ENCODE results near the gene CIB2. TPM values are rescaled to one million over a fixed set of nuclear protein-coding genes. Genes with fewer than 3 reads are reported as not detected.

The CIB2 gene
- total and polyA plus RNA-seq, 2 experiments from 2014 or later = 59.5 to 64.4 TPM

- no peaks in the 10 kb centered on the region for H3K9me3 Mint-ChIP-seq
- Histone ChIP-seq H3K79me2 (replicated peaks; ENCODE audit: insufficient read depth) (no peaks in the 10 kb centered on the region), H3K9me2 (ENCODE audit: insufficient read depth) (no peaks in the 10 kb centered on the region), H3K27me3 (ENCODE audit: insufficient read depth) (no peaks in the 10 kb centered on the region), H3K4me2 (no peak overlapping the region), H3K27ac (ENCODE audit: low read depth) (no peak overlapping the region), H3K4me3 (no peak overlapping the region), H4K20me1 (replicated peaks; ENCODE audit: insufficient read depth) (no peaks in the 10 kb centered on the region), H3K36me3 (ENCODE audit: insufficient read depth) (no peaks in the 10 kb centered on the region), H2AFZ (no peak overlapping the region), H3F3A (replicated peaks; ENCODE audit: low read depth) (no peaks in the 10 kb centered on the region), H3K4me1 (ENCODE audit: insufficient read depth) (peaks cover 5% of the 10 kb centered on the region; the same call in 1 of the 2 replicates)
- peaks cover 1% of the 10 kb centered on the region; the same call in 1 of the 3 replicates for H3K4me1 Mint-ChIP-seq
- H3K36me3 Mint-ChIP-seq (ENCODE audit: low read depth) = no peaks in the 10 kb centered on the region
- TF ChIP-seq POLR2AphosphoS5 (IDR thresholded peaks at IDR 0.05; ENCODE audit: low read depth) = no peak
- TF ChIP-seq JUNB (IDR thresholded peaks at IDR 0.05; ENCODE audit: unreplicated experiment) = no peak
- TF ChIP-seq, protein P1, sequence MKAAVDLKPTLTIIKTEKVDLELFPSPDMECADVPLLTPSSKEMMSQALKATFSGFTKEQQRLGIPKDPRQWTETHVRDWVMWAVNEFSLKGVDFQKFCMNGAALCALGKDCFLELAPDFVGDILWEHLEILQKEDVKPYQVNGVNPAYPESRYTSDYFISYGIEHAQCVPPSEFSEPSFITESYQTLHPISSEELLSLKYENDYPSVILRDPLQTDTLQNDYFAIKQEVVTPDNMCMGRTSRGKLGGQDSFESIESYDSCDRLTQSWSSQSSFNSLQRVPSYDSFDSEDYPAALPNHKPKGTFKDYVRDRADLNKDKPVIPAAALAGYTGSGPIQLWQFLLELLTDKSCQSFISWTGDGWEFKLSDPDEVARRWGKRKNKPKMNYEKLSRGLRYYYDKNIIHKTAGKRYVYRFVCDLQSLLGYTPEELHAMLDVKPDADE (IDR thresholded peaks at IDR 0.05) = no peak
- TF ChIP-seq ZNF114 (CRISPR knock-in tag; IDR thresholded peaks at IDR 0.05) = no peak
- TF ChIP-seq ZNF331 (CRISPR knock-in tag; IDR thresholded peaks at IDR 0.05; ENCODE audit: low read depth) = no peak
- no peak overlapping the region for H3K4me3 Mint-ChIP-seq
- H3K27me3 Mint-ChIP-seq (ENCODE audit: insufficient read depth, low read depth, poor library complexity) = no peaks in the 10 kb centered on the region
- peak; percentile 31; the same call in 1 of the 3 replicates for ATAC-seq
- no peak for DNase-seq (ENCODE audit: low spot score)
- no peak overlapping the region for H3K27ac Mint-ChIP-seq
Measured at GRCh38 chr15:78142332-78142731, 11.1 kb upstream of the CIB2 start.

DNA sequence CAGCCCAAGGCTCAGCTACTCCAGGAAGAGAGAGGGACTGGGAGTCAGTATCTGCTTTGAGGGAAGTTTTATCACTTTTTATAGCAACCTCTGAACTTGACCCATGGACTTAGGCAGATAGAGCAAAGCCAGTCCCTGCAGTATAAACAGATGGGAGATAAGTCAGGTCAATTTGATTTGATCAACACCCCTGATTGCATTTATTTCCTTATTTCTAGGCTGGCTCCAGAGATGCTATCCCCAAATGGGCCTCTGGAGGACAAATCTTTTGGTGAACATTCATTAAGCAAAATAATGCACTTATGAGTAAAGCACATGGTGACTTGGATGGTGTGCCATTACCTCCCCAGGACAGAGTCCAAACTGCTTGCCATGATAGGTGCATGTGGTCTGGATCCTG lies 9.0 kb upstream of the CIB2 start:
- DNase-seq (ENCODE audit: low spot score) = no peak
- H3K36me3 Mint-ChIP-seq (ENCODE audit: low read depth) = no peaks in the 10 kb centered on the region
- Histone ChIP-seq H3K9me2 (ENCODE audit: insufficient read depth) (no peaks in the 10 kb centered on the region), H3K79me2 (replicated peaks; ENCODE audit: insufficient read depth) (no peaks in the 10 kb centered on the region), H3F3A (replicated peaks; ENCODE audit: low read depth) (no peaks in the 10 kb centered on the region), H2AFZ (no peak overlapping the region), H3K27ac (ENCODE audit: low read depth) (no peak overlapping the region), H3K4me2 (no peak overlapping the region), H3K4me1 (ENCODE audit: insufficient read depth) (peaks cover 5% of the 10 kb centered on the region; the same call in 1 of the 2 replicates), H3K36me3 (ENCODE audit: insufficient read depth) (no peaks in the 10 kb centered on the region), H3K27me3 (ENCODE audit: insufficient read depth) (no peaks in the 10 kb centered on the region), H3K4me3 (no peak overlapping the region), H4K20me1 (replicated peaks; ENCODE audit: insufficient read depth) (no peaks in the 10 kb centered on the region)
- no peak overlapping the region for H3K27ac Mint-ChIP-seq
- H3K27me3 Mint-ChIP-seq (ENCODE audit: insufficient read depth, low read depth, poor library complexity) = no peaks in the 10 kb centered on the region
- no peaks in the 10 kb centered on the region for H3K9me3 Mint-ChIP-seq
- ATAC-seq = no peak
- H3K4me3 Mint-ChIP-seq = no peak overlapping the region
- H3K4me1 Mint-ChIP-seq = no peaks in the 10 kb centered on the region
- TF ChIP-seq CREB1 (CRISPR knock-in tag; IDR thresholded peaks at IDR 0.05; ENCODE audit: low read depth) = no peak
- no peak for TF ChIP-seq EZH2phosphoT487 (IDR thresholded peaks at IDR 0.05; ENCODE audit: unreplicated experiment)
- no peak for TF ChIP-seq STAT1 (IDR thresholded peaks at IDR 0.05; ENCODE audit: unreplicated experiment)
- no peak for TF ChIP-seq ZNF331 (CRISPR knock-in tag; IDR thresholded peaks at IDR 0.05; ENCODE audit: low read depth)
- no peak for TF ChIP-seq POLR2AphosphoS5 (IDR thresholded peaks at IDR 0.05; ENCODE audit: low read depth)
- TF ChIP-seq EZH2 (IDR thresholded peaks at IDR 0.05; ENCODE audit: low read depth, unreplicated experiment) = no peak
- TF ChIP-seq, protein P2, sequence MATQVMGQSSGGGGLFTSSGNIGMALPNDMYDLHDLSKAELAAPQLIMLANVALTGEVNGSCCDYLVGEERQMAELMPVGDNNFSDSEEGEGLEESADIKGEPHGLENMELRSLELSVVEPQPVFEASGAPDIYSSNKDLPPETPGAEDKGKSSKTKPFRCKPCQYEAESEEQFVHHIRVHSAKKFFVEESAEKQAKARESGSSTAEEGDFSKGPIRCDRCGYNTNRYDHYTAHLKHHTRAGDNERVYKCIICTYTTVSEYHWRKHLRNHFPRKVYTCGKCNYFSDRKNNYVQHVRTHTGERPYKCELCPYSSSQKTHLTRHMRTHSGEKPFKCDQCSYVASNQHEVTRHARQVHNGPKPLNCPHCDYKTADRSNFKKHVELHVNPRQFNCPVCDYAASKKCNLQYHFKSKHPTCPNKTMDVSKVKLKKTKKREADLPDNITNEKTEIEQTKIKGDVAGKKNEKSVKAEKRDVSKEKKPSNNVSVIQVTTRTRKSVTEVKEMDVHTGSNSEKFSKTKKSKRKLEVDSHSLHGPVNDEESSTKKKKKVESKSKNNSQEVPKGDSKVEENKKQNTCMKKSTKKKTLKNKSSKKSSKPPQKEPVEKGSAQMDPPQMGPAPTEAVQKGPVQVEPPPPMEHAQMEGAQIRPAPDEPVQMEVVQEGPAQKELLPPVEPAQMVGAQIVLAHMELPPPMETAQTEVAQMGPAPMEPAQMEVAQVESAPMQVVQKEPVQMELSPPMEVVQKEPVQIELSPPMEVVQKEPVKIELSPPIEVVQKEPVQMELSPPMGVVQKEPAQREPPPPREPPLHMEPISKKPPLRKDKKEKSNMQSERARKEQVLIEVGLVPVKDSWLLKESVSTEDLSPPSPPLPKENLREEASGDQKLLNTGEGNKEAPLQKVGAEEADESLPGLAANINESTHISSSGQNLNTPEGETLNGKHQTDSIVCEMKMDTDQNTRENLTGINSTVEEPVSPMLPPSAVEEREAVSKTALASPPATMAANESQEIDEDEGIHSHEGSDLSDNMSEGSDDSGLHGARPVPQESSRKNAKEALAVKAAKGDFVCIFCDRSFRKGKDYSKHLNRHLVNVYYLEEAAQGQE (IDR thresholded peaks at IDR 0.05; ENCODE audit: unreplicated experiment) = no peak
- TF ChIP-seq, protein P3, sequence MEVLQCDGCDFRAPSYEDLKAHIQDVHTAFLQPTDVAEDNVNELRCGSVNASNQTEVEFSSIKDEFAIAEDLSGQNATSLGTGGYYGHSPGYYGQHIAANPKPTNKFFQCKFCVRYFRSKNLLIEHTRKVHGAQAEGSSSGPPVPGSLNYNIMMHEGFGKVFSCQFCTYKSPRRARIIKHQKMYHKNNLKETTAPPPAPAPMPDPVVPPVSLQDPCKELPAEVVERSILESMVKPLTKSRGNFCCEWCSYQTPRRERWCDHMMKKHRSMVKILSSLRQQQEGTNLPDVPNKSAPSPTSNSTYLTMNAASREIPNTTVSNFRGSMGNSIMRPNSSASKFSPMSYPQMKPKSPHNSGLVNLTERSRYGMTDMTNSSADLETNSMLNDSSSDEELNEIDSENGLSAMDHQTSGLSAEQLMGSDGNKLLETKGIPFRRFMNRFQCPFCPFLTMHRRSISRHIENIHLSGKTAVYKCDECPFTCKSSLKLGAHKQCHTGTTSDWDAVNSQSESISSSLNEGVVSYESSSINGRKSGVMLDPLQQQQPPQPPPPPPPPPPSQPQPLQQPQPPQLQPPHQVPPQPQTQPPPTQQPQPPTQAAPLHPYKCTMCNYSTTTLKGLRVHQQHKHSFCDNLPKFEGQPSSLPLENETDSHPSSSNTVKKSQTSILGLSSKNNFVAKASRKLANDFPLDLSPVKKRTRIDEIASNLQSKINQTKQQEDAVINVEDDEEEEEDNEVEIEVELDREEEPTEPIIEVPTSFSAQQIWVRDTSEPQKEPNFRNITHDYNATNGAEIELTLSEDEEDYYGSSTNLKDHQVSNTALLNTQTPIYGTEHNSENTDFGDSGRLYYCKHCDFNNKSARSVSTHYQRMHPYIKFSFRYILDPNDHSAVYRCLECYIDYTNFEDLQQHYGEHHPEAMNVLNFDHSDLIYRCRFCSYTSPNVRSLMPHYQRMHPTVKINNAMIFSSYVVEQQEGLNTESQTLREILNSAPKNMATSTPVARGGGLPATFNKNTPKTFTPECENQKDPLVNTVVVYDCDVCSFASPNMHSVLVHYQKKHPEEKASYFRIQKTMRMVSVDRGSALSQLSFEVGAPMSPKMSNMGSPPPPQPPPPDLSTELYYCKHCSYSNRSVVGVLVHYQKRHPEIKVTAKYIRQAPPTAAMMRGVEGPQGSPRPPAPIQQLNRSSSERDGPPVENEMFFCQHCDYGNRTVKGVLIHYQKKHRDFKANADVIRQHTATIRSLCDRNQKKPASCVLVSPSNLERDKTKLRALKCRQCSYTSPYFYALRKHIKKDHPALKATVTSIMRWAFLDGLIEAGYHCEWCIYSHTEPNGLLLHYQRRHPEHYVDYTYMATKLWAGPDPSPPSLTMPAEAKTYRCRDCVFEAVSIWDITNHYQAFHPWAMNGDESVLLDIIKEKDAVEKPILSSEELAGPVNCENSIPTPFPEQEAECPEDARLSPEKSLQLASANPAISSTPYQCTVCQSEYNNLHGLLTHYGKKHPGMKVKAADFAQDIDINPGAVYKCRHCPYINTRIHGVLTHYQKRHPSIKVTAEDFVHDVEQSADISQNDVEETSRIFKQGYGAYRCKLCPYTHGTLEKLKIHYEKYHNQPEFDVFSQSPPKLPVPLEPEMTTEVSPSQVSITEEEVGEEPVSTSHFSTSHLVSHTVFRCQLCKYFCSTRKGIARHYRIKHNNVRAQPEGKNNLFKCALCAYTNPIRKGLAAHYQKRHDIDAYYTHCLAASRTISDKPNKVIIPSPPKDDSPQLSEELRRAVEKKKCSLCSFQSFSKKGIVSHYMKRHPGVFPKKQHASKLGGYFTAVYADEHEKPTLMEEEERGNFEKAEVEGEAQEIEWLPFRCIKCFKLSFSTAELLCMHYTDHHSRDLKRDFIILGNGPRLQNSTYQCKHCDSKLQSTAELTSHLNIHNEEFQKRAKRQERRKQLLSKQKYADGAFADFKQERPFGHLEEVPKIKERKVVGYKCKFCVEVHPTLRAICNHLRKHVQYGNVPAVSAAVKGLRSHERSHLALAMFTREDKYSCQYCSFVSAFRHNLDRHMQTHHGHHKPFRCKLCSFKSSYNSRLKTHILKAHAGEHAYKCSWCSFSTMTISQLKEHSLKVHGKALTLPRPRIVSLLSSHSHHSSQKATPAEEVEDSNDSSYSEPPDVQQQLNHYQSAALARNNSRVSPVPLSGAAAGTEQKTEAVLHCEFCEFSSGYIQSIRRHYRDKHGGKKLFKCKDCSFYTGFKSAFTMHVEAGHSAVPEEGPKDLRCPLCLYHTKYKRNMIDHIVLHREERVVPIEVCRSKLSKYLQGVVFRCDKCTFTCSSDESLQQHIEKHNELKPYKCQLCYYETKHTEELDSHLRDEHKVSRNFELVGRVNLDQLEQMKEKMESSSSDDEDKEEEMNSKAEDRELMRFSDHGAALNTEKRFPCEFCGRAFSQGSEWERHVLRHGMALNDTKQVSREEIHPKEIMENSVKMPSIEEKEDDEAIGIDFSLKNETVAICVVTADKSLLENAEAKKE (CRISPR knock-in tag; IDR thresholded peaks at IDR 0.05) = no peak

Data from GM23338 (cell line).